Progenitor cell of endocrine pancreas (in vitro differentiated cells): ENCODE data around the gene HEMK1. TPM values are rescaled to one million over a fixed set of nuclear protein-coding genes. Genes with fewer than 3 reads are reported as not detected.

Experiments used
- DNase-seq: peaks from one replicate; pipeline ENCODE4 v3.0.0; 2021; ENCODE audit warnings: low spot score; ENCODE audit not compliant: unreplicated experiment
- H3K27ac Mint-ChIP-seq: 2 replicates; pipeline ENCODE4 v1.8.0; 2021; ENCODE audit warnings: mild to moderate bottlenecking, moderate library complexity, mixed read lengths
- H3K27me3 Mint-ChIP-seq: 2 replicates; pipeline ENCODE4 v1.8.0; 2021; ENCODE audit warnings: mixed read lengths
- H3K36me3 Mint-ChIP-seq: 2 replicates; pipeline ENCODE4 v1.8.0; 2022; ENCODE audit warnings: mixed read lengths; ENCODE audit not compliant: insufficient read depth
- H3K4me1 Mint-ChIP-seq: 2 replicates; pipeline ENCODE4 v1.8.0; 2021; ENCODE audit warnings: low read depth, mixed read lengths
- H3K4me3 Mint-ChIP-seq: 2 replicates; pipeline ENCODE4 v1.8.0; 2021; ENCODE audit warnings: low read depth, mild to moderate bottlenecking, moderate library complexity, mixed read lengths
- H3K9me3 Mint-ChIP-seq: 2 replicates; pipeline ENCODE4 v1.8.0; 2021; ENCODE audit warnings: low read depth, mixed read lengths
- total RNA-seq: library from RNA; stranded (reverse); gene quantifications from 2 replicates; pipeline ENCODE4 v1.2.1, GENCODE V29; 2021
- TF ChIP-seq, protein P1 (sequence below): fragments of 200-600 bp; sonication (generic); IDR thresholded peaks from one replicate; pipeline ENCODE4 v1.5.0; 2021; ENCODE audit warnings: antibody characterized with exemption, mild to moderate bottlenecking; ENCODE audit not compliant: unreplicated experiment

HEMK1 gene
- total RNA-seq, 1 donor from 2014 or later = 23.7 TPM

DNA sequence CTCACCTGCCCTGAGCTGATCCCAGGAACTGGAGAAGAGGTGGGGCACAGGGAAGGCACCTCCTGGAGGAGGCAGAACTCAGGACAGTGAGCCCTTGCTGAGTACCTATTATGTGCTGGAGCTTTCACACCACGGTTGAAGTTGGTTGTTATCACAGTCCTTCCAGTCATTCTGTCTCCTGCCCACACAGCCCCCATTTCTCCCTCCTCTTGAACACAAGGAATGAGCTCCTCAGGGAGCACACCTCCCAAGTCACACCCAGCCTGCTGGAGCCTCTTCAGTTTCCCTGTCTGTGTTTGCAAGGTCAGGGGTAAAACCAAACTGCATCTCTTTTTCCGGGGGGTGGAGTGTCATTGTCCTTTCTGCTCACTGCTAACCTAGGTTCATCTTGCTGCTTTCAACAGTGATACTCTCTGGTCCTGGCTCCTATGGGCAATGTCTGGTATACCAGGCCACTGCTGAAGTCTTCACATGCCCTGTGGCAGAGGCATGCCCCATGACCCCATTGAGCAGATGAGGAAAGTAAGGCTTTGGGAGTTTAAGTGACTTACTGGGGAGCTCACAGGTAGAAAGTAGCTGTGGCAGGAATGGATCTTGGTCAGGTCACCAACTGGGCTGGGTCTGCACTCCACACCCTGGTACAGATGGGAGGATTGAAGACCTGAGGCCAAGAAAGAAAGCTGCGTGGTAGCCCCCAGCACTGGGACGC lies 31.7 kb upstream of the HEMK1 start:
- peaks cover 71% of the 10 kb centered on the region for H3K27me3 Mint-ChIP-seq
- H3K36me3 Mint-ChIP-seq = no peaks in the 10 kb centered on the region
- TF ChIP-seq, protein P1, sequence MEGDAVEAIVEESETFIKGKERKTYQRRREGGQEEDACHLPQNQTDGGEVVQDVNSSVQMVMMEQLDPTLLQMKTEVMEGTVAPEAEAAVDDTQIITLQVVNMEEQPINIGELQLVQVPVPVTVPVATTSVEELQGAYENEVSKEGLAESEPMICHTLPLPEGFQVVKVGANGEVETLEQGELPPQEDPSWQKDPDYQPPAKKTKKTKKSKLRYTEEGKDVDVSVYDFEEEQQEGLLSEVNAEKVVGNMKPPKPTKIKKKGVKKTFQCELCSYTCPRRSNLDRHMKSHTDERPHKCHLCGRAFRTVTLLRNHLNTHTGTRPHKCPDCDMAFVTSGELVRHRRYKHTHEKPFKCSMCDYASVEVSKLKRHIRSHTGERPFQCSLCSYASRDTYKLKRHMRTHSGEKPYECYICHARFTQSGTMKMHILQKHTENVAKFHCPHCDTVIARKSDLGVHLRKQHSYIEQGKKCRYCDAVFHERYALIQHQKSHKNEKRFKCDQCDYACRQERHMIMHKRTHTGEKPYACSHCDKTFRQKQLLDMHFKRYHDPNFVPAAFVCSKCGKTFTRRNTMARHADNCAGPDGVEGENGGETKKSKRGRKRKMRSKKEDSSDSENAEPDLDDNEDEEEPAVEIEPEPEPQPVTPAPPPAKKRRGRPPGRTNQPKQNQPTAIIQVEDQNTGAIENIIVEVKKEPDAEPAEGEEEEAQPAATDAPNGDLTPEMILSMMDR = no peak
- H3K4me3 Mint-ChIP-seq = no peak overlapping the region
- H3K27ac Mint-ChIP-seq = no peak overlapping the region
- peaks cover 3% of the 10 kb centered on the region for H3K4me1 Mint-ChIP-seq
- DNase-seq = no peak
- no peaks in the 10 kb centered on the region for H3K9me3 Mint-ChIP-seq

DNA sequence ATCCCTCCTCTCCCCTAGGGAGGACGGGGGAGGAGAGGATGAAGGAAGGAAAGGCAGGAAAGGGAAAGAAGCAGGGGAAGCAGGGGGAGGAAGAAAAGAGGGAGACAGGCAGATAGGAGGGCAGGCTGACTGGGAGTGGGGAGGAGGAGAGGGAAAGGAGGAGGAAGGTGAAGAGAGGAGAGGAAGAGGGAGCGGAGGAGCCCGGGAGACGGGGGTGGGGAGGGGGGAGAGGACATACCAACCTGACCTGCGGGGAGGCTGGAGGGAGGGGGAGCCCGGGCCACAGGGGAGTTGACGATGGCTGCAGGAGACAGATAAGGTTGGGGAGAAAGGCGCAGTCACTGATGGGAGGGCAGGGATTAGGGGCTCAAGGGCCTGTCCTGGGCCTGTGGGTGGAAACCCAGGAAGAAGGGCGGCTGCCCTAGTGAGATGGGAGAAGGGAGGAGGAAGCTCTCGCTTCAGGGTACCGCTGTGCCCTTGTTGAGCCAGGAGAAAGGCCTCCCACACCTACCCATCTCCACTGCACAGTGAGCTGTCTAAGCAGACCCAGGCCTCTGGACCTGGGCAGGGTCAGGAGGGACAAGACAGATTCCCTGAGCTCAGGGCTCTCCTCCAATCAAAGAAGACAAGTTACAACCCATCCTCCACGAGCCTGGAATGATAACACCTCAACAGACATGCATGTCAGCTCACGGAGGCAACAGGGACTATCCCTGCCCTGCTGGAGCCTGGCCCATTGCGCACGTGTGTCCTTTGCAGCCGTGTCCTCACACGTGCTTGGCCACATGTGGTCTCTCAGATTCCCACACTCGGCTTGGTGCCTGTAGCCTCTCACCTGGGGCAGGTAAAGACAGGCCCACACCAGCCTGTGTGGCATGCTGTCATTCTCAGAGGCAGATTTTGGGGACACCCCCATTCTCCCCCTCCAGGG lies 29.7 kb upstream of the HEMK1 start:
- H3K4me1 Mint-ChIP-seq = no peaks in the 10 kb centered on the region
- H3K9me3 Mint-ChIP-seq = no peaks in the 10 kb centered on the region
- H3K27me3 Mint-ChIP-seq = peaks cover 52% of the 10 kb centered on the region
- H3K4me3 Mint-ChIP-seq = no peak overlapping the region
- TF ChIP-seq, protein P1 = no peak
- no peaks in the 10 kb centered on the region for H3K36me3 Mint-ChIP-seq
- H3K27ac Mint-ChIP-seq = no peak overlapping the region
- DNase-seq = no peak

DNA sequence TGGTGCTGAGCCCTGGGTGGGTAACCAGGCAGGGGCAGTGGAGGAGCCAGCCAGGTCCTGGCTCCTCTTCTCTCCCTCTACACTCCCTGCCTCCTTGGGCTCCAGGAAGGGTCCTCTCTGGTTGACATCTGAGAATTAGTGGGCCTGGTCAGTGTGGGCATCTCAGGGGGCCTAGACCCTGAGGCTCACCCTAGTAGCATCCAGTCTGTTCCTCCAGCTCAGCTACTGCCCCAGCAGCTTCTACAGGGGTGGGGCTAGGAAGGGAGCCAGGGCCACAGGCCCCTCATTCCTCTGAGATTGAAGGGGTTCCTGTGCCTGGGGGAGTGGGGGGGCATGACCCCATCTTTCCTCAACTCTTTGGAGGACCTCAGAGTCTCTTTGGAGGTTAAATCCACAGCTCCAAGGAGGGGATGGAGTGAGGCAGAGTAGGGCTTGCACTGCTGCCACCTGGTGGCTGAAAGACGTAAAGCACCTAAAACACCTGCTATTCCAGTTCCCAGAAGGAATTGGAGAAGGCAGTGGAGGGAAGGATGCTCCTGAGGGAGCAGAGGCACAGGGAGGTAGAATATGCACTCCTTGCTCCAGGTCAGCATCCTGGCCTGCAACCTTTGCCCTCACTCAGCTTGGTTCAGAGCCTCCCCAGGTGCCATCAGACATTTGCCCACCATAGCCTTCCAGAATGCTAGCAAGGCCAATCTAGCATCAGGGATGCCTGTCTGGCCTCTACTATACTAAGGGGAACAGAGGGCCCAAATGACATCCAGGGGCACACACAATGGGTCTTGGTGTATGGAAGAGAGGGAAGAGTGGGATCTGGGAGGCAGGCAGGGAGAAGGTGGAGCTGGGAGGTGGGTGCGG lies 26.9 kb upstream of the HEMK1 start:
- Mint-ChIP-seq H3K36me3 (no peaks in the 10 kb centered on the region), H3K4me1 (no peaks in the 10 kb centered on the region), H3K27ac (no peak overlapping the region)

DNA sequence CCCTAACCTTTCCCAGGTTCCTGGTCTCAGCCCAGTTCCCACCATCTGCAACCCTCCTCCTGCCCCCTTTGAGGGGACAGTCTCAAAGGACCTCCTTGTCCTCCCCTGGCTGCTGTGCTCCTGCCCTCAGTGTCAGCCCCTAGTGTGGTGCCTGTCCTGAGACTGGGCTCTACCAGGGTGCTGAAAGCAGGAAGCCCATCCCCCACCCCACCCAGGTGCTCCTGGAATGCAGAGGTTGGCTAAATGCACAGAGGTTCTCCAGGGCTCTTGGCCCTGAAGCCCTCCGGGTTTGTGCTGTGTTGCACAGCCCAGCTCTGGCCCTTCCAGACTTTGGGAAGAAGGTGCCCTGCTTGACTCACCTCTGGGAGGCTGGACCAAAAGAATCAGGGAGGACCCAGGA lies 23.5 kb upstream of the HEMK1 start:
- DNase-seq = no peak
- Mint-ChIP-seq H3K27ac (no peak overlapping the region), H3K4me1 (no peaks in the 10 kb centered on the region), H3K27me3 (peaks cover 6% of the 10 kb centered on the region), H3K4me3 (no peak overlapping the region), H3K36me3 (no peaks in the 10 kb centered on the region), H3K9me3 (no peaks in the 10 kb centered on the region)
- TF ChIP-seq, protein P1 = no peak

More for the DNA sequence above, 26.9 kb upstream of the HEMK1 start:
- Mint-ChIP-seq H3K4me3 (no peak overlapping the region), H3K9me3 (no peaks in the 10 kb centered on the region), H3K27me3 (peaks cover 25% of the 10 kb centered on the region)
- DNase-seq = peak; percentile 76
- TF ChIP-seq, protein P1 = peak; percentile 89

DNA sequence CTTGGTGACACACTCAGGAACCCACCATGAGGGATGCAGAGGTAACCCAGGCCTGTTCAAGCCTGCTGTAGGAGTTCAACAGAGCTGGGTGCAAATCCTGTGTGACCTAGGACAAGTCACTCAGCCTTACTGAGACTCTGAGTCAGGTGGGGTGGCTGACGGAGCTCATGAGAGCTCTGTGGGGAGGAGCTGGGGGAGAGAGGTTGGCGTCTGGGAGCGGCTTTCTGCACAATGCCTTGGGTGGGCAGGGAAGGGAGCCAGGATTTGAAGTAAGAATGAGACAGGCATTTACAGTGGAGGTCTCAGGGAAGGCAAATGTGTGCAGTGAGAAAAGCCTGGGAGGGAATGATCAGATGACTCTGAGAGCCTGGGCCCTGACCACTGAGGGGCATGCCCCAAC lies 20.1 kb upstream of the HEMK1 start:
- Mint-ChIP-seq H3K36me3 (no peaks in the 10 kb centered on the region), H3K9me3 (no peaks in the 10 kb centered on the region), H3K27ac (no peak overlapping the region), H3K4me3 (no peak overlapping the region), H3K4me1 (no peaks in the 10 kb centered on the region), H3K27me3 (peaks cover 11% of the 10 kb centered on the region)
- TF ChIP-seq, protein P1 = no peak
- DNase-seq = no peak
